Activated CD8-positive, alpha-beta memory T cell treated with anti-CD3 and anti-CD28 coated beads, Interleukin-2, amount 50 U/mL, for 48 hours (primary cell): Measurements from ENCODE around the gene TNNC1.

Source experiments
- DNase-seq: peaks from one replicate; pipeline ENCODE4 v3.0.0-alpha.2; 2020

The TNNC1 gene

DNA sequence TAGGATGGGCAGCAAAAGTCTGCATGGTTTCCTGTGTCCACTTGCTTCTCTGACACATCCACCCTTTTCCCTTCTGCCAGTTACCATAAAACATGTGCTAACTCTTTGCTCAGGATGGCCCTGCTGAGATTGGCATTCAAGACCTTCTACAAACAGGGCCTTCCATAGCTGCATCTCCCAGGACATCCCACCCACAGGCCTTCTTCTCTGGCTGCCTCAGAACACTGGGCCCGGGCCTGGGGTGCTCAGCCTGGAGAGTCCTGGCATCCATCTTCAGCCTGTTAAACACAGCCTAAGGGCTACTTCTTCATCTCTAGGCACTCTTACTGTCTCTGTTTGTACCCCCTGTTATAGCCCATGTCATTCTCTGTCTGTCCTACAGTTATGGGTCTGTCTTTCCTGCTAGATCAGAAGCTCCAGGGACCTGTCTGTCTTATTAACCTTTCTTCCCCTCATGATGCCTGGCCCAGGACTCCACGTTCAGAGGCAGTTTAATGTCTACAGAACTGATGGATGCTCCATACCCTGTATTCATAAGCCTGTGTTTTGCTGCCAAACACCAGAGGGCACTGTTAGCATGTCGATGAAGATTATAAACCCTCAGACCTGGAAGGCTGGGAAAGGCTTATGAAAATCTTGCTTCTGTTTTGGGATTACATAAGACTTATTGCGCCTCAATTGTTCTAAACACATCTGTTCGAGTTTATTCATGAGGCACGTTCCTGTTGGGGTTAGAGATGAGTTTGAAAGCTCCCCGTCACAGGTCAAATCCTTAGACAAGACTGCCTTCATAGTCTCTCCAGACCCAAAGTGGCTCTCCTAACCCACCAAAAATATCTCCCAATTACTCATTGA, 25.5 kb downstream of the TNNC1 start:
- no peak for DNase-seq

DNA sequence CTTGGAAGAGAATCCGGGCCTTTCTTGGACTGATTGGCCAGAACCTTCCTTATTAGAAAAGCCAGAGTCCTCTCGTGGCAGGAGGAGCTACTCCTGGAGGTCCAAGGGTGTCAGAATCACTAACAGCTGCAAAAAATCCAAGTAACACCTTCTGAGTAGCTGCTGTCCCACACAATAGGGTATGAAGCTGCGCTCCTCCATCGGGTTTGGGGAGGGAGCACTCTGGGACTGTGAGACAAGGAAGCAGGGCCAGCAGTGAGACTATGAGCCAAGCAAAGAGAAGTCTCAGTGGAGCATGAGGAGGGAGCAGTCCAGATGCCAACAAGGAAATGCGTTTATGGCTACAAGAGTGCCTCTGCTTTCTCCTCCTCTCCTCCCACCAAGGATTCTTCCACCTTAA, 30.7 kb downstream of the TNNC1 start:
- no peak for DNase-seq

DNA sequence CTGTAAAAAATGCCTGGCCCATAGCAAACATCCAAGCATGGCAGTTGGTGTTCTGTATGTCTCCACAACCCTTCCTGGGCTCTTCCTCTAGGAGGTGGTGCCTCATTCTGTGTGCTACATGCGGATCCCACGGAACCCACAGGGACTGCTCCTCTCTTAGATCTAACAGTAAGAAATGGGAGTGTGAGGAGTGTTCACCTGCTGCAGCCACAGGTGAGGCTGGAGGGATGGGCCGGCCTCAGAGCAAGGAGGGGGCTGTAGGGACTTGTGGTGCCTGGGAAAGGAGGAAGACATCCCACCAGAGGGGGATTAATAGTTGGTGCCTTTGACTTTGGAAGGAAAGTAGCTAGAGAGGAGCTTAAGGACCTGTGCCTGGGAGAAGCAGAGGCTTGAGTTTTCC, 31.2 kb downstream of the TNNC1 start:
- DNase-seq = no peak

DNA sequence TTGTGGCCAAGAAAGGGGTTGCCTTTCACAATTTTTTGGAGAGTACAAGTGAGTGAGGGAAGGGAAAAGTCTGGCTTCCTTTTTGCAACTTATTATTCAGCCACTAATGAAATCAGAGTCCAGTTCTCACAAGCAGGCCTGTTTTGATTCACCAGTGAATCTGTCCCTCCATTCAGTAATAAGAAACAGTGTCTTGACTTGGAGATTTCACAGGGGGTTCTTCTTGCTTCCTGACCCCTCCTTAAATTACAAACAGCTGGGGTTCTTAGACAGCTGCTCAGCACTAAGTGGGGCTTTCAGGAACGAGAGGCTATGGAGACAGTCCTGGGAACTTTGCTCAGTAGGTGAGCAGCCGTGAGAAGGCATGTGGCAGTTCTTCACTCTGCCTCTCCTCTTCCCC, 33.5 kb downstream of the TNNC1 start:
- no peak for DNase-seq

DNA sequence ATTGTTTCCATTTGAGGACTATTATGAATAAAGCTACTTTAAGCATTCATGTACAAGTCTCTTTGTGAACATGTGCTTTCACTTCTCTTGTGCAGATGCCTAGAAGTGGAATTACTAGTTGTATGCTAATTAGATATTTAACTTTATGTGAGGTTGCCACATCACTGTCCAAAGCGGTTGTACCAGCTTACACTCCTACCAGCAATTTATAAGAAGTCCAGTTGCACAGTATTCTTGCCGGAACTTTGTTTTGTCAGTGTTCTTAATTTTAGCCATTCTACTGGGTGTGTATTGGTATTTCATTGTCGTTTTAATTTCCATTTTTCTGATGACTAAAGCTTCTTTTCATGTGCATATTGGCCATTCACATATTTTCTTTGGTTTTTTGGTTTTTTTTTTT, 38.0 kb downstream of the TNNC1 start:
- DNase-seq = no peak

DNA sequence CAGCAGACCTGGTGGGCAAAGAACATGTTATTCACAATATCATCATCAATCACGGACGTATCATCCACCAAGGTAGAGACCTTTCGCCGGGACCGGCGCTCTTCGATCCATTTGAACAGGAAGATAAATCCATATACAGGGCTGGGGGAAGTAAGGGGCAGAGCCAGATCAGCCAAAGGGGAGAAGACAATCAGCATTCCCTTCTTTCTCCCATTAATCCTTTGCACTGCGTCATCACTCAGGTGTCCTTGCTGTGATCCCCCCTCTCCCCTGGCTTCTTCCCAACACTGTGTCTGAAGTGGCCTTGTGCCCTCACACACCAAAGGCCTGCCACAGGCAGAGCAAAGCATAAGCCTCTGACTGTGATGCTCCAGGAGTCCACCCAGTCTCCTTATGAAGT, 45.4 kb downstream of the TNNC1 start:
- DNase-seq = no peak

DNA sequence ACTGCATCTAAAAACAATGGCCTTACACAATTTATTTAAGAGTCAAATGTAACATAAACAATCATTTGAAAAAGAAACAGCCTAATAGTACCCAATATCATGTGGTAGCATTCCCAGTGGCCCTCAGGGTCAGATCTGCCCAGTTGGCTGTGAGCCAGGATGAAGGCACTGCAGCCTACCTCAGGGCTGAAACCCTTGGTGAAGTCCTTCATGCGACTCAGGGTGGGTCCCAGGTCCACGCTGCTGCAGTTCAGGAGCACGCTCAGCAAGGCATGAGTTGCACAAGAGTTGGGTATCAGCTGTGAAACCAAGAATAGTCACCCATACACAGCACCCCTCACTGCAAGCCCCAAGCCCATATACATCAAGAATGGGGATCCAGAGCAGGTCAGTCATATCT, 46.1 kb downstream of the TNNC1 start:
- DNase-seq = no peak

DNA sequence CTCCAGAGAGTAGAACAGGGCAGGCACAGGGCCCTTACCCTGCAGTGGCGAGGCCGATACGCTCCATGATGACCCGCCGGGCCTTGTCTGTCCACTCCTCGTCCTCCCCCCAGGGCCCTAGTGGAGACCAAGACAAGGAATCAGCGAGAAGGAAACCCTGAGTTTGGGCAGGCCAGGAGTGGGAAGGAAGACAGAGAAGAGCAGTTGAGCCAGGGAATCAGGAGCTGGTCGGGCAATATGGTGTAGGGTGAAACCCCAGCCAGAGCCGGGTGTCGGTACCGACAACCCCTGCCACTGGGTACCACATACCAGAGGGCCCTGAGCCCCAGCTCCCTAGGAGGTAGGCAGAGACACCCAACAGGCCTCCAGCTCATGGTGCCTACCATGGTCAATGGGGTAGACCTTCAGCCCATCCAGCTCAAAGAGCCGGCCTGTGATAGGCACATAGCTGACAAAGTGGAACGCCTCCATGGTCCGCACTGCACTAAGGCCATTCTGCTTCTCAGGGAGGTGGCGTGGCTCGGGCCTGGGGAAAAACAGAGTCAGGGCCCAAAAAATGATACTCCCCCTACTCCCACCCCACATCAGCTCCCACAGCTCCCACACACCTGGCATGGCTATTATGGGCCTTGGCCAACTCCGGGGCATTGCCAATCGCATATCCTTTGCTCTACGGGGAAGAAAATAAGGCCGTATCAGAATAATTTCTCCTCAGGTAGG, 46.9 kb downstream of the TNNC1 start:
- no peak for DNase-seq

DNA sequence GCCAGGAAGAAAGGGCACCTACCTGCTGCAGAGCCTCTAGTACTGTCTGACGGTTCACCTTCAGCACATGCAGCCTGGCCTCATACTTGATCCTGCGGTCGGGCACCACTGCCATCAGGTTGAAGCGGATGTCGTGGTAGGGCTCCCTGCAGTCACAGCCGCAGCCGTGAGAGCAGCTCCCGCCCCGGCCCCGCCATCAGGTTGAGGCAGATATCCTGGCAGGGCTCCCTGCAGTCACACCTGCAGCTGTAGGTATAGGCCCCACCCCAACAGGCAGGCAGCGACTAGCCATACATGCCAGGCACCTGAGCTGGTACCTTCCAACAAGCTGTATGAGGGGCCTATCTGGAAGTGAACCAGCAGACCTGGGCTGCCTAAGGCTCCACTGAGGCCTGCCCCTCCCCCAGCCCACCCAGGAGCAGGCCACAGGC, 47.6 kb downstream of the TNNC1 start:
- no peak for DNase-seq

DNA sequence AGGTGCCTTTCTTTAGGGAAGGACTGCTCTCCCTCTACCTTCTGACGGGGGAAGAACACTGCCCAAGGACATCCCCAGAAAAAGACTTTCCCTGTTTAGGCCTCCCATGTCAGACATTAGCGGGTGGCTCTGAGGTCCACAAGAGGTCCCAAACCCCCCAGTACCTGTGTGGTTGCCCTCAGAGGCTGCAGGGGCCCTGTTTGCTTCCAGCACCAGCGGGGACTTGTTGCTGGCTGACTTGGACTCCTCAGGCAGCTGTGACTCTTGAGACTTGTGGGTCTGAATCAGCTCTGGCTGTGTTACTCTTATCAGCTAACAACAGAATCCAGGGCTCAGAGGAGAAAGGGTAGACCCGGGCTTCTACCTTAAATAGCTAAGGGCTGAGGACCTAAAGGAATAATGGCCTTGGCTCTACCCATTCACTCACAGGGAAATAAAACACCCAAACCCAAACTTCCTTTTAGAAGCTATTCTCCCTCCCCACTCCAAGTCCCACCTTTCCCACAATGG, 48.2 kb downstream of the TNNC1 start:
- DNase-seq = no peak

DNA sequence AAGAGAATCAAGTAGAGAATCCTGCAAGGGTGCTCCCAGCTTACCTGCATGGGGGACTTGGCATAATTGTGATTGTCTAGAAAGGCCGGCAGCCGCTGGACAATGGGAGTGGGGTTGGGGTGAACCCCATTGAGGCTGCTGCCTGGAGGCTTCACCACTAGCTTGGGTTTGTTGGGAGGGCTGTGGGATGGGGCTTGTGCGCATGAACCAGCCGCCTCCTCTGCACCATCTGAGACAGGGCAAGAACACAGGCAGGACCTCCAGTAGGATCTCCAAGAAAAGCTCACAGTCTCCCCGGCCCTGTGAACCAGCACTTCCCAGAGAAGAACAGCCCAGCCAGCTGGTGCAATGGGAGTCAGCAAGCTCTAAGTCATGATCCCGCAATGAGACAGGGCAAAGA, 48.8 kb downstream of the TNNC1 start:
- no peak for DNase-seq

DNA sequence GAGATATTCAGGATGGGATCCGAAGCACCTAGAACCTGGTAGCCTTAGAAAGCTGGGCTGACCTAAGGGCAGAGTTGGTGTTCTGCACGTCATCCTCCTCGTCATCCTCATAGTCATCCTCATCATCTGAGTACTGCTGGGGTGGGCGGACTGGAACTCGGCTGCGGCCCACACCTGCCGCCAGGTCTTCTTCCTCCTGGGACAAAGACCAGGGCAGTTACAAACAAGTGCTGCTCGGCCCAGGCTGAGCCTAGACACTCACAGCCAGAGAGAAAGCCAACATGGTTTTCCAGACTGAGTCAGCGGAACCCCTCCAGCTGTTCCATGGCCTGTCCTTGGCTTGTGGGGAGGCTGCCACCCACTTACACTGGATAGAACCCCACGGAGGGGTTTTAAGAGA, 49.5 kb downstream of the TNNC1 start:
- DNase-seq = no peak

DNA sequence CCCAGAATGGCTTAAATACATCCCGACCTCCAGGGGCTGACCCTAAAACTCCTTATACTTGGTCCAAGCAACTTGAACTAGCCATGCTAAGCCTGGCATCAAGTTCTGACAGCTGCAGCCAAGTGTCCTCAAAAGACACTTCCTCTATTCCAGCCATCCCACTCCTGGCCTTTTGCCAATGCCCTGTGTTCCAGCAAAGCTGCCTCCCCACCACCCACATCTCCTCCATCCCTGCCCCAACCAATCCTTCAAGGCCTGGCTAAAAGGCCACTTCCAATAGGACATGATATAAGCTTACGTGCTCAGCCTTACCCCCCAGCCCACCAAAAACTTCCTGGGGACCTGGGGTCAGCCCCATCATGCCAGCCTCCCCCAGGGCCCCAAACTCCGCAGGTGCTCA, 49.9 kb downstream of the TNNC1 start:
- no peak for DNase-seq

DNA sequence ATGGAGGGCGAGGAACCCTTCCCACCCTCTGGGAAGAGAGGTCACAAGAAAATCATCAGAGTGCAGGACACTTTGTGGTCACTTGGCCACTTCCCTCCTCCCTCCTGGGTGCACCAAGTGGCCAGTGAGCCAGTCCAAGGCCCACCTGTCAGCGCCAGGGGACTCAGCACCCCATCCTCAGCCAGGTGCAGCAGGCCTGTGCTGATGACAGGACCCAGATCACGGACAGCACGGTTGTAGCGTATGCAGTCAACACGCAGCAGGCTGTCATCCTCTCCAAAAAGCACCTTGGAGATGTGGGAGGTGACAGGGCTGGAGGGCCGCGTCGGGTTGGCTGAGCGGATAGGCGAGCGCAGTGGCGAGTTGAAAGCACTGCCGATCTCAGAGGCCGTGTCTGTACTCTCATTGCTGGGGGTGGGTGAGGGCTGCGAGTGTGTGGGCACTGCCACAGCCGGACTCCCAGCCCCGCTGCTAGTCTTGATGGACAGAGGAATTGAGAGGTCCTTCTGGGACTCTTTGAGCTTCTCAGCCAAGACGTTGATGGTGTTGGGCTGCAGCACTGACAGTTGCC, 50.5 kb downstream of the TNNC1 start:
- no peak for DNase-seq

DNA sequence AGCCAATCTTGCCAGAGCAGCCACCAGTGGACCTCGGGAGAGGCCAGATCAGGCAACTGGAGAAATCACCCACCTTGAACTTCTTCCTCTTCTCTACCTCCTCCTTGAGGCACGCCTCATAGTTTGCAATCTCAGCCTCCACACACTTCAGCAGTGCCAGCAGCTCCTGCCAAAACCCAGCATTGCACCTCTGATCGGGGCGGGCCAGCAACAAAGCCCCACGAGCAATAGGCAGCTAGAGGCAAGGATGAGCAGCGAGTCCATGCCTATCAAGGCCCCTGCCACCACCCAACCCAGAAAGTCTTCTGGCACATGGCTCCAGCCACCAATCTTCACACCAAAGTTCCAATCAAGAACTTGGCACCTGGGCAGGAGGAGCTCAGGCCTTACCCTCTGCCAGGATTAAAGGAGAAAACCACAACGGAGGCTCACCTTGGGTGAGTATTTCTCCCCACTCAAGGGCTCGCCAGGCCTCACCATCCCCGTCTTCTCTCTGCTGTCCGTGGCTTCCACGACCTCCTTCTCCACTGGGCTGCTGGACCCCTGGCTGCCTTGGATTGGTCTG, 51.1 kb downstream of the TNNC1 start:
- no peak for DNase-seq

DNA sequence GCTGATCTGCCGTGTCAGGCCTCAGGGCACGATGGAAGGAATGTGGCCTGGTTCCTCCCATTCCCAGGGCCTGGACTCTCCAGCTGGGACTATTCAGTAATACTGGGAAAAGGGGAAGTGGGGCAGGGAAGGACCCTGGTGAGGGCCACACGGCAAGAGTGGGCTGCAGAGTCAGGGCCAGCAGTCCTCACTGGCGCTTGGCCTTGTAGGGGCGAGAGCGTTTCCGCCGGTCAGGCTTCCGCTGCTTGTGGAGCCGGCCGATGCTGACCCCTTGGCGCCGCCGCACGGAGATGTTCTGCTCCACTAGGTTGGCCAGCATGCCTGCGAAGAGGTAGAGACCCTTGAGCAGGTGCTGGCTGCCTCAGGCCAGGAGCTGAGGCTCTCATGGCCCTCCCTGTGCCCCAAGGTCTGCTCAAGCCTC, 51.7 kb downstream of the TNNC1 start:
- DNase-seq = no peak

DNA sequence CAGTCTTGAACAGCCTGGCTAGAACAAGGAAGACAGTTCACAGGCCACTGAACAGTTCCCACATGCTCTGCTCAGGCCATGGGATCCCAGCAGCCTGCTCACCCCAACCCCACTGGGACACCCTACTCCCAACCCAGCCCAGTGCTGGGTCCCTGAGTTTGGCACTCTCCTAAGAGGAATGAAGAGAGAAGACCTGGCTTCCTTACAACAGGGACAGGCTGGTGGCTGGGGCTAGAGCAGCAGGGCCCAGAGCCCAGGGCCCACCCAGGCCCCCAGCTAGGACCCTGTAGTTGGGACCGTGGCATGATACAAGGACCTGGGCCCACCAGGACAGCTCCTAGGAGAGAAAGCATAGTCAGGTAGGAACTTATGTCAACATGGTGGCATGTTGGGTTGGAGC, 52.3 kb downstream of the TNNC1 start:
- DNase-seq = no peak
